ENCODE measurements around the gene ATP1B3.
"Not testable (repeated sequence)": the region's sequence is repeated elsewhere in the genome, so short reads cannot be mapped to it uniquely, and the experiment has no call there.

ATP1B3 gene
- total RNA-seq: 43.7 to 349 (median 62.9) reads per million in 9 experiments

DNA sequence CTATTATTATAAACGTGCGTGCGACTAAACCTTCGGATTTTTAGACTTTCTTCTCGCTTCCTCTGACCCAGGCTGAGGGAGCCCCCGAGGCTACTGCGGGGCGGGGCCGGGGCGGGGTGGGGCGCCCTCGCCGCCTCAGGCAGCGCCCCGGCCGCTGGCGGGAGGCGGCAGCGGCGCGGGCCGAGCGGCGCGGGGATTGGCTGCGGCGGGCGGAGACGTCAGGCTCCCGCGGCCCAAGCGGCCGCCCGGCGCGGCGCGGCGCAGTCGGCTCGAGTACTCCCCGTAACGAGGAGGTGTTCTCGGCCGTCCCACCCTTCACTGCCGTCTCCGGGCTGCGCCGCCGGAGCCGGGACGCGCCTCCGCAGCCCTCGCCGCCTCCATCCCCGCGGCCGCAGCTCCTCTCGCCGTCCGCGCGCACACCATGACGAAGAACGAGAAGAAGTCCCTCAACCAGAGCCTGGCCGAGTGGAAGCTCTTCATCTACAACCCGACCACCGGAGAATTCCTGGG lies at the start of gene ATP1B3:
Gene ATP1B3, plus strand, starts transcription at position 263 of the 510 bp plus-strand sequence. Its CDS starts 159 bp downstream, at position 422.
- Mint-ChIP-seq H3K27ac (peak within 1 kb of the TSS; percentile 89 to 97), H3K36me3 (ENCODE audit: insufficient read depth) (peaks cover 15% of the 10 kb centered on the region), H3K4me1 (ENCODE audit: low read depth in 2 of 2) (peaks cover 19 to 33% of the 10 kb centered on the region in 2 donors)

DNA sequence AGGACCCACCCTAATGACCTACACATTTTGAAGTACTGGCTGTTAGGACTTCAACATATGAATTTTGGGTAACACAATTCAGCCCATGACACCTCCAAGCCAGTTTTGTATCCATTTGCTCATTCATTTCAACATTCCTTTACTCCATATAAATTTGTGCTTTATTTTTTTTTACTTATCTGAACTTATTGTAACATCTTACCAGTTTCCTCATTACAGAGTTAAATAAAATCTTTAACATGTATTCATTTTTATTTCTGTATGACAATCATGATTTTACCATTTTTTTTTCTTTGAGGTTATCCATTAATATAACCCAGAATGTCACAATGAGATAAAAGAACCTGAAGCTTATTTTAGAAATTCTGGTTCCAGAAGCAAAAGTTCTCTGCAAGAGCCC lies 48.0 kb upstream of the ATP1B3 start:
- Mint-ChIP-seq H3K27me3 (peaks cover 0 to 8% of the 10 kb centered on the region in 2 donors), H3K9me3 (no peaks in the 10 kb centered on the region), H3K27ac (no peak overlapping the region), H3K36me3 (ENCODE audit: insufficient read depth) (no peaks in the 10 kb centered on the region), H3K4me3 (no peak overlapping the region), H3K4me1 (ENCODE audit: low read depth in 2 of 2) (no peaks in the 10 kb centered on the region)
- DNase-seq (no peak), ATAC-seq (replicated peaks) (no peak)

More for the DNA sequence above, at the start of gene ATP1B3:
- no peaks in the 10 kb centered on the region for H3K9me3 Mint-ChIP-seq
- peak; percentile 74 for ATAC-seq (replicated peaks)
- DNase-seq: peak; percentile 76 to 82 (median 77)
- H3K27me3 Mint-ChIP-seq: no peaks in the 10 kb centered on the region
- peak within 1 kb of the TSS; percentile 89 to 95 for H3K4me3 Mint-ChIP-seq

DNA sequence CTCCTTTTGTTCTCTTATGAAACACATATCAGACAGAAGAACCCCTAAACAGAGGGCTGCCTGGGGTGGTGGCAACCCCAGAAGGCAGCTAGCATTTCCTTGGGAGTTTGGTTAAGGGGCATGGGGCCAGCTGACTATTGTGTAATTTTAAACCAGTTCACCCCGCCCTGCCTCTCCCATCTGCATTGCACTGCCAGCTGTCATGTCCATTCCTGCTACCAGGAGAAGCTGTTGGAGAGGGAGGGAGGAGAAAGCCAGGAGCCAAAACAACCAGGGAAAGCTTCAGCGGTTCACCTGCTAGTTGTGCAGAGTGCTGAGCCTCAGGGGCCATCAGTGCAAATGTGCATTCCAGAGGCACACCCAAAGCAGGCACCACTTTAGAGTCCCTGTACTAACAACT lies 47.6 kb upstream of the ATP1B3 start:
- ATAC-seq (replicated peaks) (no peak), DNase-seq (no peak)
- no peaks in the 10 kb centered on the region for H3K4me1 Mint-ChIP-seq (ENCODE audit: low read depth in 2 of 2)
- H3K27ac Mint-ChIP-seq: no peak overlapping the region
- H3K36me3 Mint-ChIP-seq (ENCODE audit: insufficient read depth): no peaks in the 10 kb centered on the region
- no peaks in the 10 kb centered on the region for H3K9me3 Mint-ChIP-seq
- peaks cover 0 to 8% of the 10 kb centered on the region in 2 donors for H3K27me3 Mint-ChIP-seq
- H3K4me3 Mint-ChIP-seq: no peak overlapping the region

DNA sequence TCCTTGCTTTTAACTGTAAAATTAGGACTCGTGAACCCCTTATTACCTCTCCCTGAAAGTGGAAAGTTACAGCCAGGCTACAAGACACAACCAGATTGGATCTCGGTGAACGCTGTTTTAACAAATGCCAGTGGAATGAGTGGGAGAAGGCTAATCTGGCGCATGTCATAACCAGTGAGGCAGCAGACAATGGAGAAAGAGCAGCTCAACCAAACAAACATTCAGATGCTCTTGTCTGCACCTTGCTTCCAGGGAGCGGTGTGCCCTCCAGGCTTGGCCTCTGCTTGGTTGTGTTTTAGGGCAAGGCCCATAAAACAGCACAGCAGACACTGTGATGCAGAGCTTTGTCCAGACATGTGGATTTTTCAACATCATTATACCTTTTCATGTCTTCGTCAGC lies 45.9 kb upstream of the ATP1B3 start:
- H3K27me3 Mint-ChIP-seq: peaks cover 0 to 8% of the 10 kb centered on the region in 2 donors
- H3K27ac Mint-ChIP-seq: no peak overlapping the region
- DNase-seq (no peak), ATAC-seq (replicated peaks) (no peak)
- H3K9me3 Mint-ChIP-seq: no peaks in the 10 kb centered on the region
- no peaks in the 10 kb centered on the region for H3K4me1 Mint-ChIP-seq (ENCODE audit: low read depth in 2 of 2)
- no peaks in the 10 kb centered on the region for H3K36me3 Mint-ChIP-seq (ENCODE audit: insufficient read depth)
- no peak overlapping the region for H3K4me3 Mint-ChIP-seq

DNA sequence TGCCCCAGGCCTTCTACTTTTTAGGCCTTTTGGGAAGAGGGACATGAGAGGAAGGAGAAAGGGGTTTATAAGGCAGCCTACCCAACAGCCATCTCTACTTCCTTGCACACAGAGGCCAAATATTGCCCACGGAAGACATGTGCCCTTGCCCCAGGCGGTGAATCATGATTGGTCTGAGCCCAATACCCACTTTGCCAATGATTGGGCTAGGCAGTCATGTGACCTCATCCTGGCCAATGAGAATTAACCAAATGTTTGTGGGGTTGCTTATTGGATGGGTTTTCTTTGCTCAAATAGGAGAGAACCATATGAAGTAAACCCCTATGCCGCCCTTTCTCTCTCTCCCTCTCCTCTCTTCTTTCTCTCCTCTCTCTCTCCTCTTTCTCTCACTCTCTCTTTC lies 42.2 kb upstream of the ATP1B3 start:
- Mint-ChIP-seq H3K9me3 (no peaks in the 10 kb centered on the region), H3K36me3 (ENCODE audit: insufficient read depth) (no peaks in the 10 kb centered on the region), H3K4me1 (ENCODE audit: low read depth in 2 of 2) (no peaks in the 10 kb centered on the region), H3K27ac (no peak overlapping the region), H3K4me3 (no peak overlapping the region), H3K27me3 (no peaks in the 10 kb centered on the region)
- DNase-seq: no peak
- ATAC-seq (replicated peaks): no peak

DNA sequence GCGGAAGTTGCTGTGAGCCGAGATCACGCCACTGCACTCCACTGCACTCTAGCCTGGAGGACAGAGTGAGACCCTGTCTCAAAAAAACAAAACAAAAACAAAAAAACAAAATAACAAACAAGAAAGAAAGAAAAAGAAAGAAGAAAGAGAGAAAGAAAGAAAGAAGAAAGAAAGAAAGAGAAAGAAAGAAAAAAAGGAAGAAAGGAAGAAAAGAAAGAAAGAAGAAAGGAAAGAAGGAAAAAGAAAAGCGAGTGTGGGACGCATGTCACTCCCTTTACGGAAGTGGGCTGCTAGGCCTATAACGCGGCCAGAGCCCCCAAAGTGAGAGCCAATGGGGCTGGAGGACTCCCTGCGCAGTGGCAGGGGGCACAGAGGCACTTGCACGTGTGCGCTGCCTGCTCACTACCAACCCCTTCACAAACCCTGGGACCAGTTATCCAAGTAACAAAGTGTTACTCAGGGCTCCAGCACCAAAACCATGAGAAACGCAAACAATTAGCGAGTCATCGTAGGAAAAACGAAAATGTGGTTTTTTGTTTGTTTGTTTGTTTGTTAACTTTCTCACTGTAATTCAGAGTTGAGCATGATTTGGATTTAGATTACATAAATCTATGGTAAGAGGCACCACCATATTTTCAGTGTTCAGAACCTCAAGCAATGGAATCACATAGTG lies 40.8 kb upstream of the ATP1B3 start:
- no peak for ATAC-seq (replicated peaks)
- H3K27me3 Mint-ChIP-seq: peaks cover 0 to 2% of the 10 kb centered on the region in 2 donors
- no peak for DNase-seq
- H3K4me1 Mint-ChIP-seq (ENCODE audit: low read depth in 2 of 2): no peaks in the 10 kb centered on the region
- no peaks in the 10 kb centered on the region for H3K36me3 Mint-ChIP-seq (ENCODE audit: insufficient read depth)
- no peak overlapping the region for H3K4me3 Mint-ChIP-seq
- no peaks in the 10 kb centered on the region for H3K9me3 Mint-ChIP-seq
- H3K27ac Mint-ChIP-seq: no peak overlapping the region

DNA sequence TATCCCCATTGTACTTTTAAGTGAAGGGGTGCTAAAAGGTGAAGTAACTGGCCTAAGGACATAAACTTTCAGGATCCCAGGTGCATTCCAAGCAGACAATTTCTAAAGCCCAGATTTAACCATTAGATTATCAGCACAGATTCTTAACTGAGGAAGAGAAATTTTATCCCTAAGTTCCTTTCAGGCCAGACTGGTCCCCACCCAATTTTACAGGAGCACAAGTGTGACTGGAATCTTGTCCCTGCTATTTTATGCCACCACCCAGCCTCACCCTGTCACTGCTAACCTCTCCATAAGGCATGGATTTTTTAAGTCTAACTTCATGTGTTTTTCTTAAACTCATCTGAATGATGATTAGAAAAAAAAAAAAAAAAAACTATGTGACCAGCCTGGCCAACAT lies 37.1 kb upstream of the ATP1B3 start:
- Mint-ChIP-seq H3K4me3 (no peak overlapping the region), H3K9me3 (no peaks in the 10 kb centered on the region), H3K27me3 (peaks cover 0 to 10% of the 10 kb centered on the region in 2 donors), H3K27ac (no peak overlapping the region), H3K4me1 (ENCODE audit: low read depth in 2 of 2) (peaks cover 0 to 3% of the 10 kb centered on the region in 2 donors), H3K36me3 (ENCODE audit: insufficient read depth) (no peaks in the 10 kb centered on the region)
- no peak for ATAC-seq (replicated peaks)
- DNase-seq: no peak

DNA sequence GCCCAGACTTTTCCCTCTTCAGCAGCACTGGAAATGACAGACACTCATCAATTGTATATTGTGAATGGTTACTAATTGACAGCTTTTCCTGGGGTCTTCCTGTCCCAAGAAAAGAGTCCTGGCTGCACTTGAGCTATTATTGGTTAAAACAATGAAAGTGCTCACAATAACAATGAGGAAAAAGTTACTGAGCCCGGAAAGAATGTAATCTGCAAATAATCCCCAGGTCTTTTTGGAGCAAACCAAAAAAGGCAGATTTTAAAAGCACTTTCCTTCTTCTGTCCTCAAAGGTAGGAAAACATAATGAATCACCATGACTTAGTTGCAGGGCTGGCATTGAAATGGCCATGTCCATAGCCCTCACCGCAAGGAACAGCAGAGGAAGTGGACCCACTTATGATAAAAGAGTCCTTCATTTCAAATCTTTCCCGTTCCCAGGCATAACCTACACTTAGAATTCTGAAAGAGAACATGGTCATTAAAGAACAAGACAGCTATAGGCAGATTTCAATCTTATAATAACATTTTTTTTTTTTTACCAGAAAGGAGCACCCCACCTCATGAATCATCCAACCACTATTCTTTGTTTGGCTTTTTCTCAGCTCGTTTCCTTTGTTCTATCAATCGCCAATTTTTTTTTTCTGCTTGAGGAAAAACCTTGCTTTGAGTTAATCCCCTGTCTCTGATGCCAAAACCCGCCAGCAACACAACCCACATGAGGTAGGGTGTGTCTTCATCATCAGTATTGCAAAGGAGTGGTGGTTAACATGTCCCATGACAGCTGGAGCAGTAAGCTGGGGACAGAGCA lies 35.5 kb upstream of the ATP1B3 start:
- ATAC-seq (replicated peaks) (no peak), DNase-seq (no peak)
- H3K27ac Mint-ChIP-seq: no peak overlapping the region

DNA sequence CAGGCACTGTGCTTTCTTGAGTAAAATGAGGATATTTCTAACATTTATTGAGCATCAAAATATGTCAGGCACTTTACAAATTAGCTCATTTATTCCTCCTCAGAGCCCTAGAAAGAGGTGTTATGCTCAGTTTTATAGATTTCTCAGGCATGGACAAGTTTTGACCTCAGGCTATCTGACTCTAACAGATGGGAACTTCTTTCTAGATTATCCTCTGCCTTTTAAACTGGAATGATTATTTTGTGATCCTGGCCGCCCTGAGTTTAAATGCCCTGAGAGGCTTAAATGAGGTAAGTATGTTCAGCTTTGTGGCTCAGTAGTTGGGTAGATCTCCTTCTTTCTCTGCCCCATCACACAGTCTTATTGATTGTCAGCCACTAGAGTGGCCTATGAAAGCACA lies 32.3 kb upstream of the ATP1B3 start:
- H3K4me3 Mint-ChIP-seq: no peak overlapping the region
- no peaks in the 10 kb centered on the region for H3K36me3 Mint-ChIP-seq (ENCODE audit: insufficient read depth)
- H3K4me1 Mint-ChIP-seq (ENCODE audit: low read depth in 2 of 2): peaks cover 0 to 3% of the 10 kb centered on the region in 2 donors
- H3K27ac Mint-ChIP-seq: peak overlapping the region in 1 of 2 donors; percentile 59
- no peaks in the 10 kb centered on the region for H3K9me3 Mint-ChIP-seq
- peaks cover 0 to 10% of the 10 kb centered on the region in 2 donors for H3K27me3 Mint-ChIP-seq
- no peak for ATAC-seq (replicated peaks)
- DNase-seq: no peak

More for the DNA sequence above, 35.5 kb upstream of the ATP1B3 start:
- Mint-ChIP-seq H3K27me3 (peaks cover 0 to 10% of the 10 kb centered on the region in 2 donors), H3K4me1 (ENCODE audit: low read depth in 2 of 2) (peaks cover 0 to 3% of the 10 kb centered on the region in 2 donors), H3K9me3 (no peaks in the 10 kb centered on the region), H3K36me3 (ENCODE audit: insufficient read depth) (no peaks in the 10 kb centered on the region), H3K4me3 (no peak overlapping the region)

DNA sequence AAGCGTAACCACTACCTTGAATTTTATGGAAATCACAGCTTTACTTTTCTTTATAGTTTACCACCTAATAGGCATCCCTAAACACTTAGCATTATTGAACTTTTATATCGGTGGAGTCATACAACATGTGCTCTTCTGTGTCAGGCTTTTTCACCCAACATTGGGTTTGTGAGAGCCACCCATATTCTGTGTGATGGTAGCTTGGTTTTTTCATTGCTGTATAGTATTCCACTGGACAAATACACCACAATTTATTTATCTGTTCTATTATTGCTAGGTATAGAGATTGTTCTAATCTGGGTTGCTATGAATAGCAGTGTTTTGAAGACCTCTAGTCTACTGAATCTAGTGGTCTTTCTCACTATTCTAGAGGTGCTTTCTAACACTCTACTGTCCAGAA lies 31.6 kb upstream of the ATP1B3 start:
- no peaks in the 10 kb centered on the region for H3K9me3 Mint-ChIP-seq
- DNase-seq: no peak
- H3K27me3 Mint-ChIP-seq: peaks cover 0 to 10% of the 10 kb centered on the region in 2 donors
- H3K4me1 Mint-ChIP-seq (ENCODE audit: low read depth in 2 of 2): peaks cover 0 to 3% of the 10 kb centered on the region in 2 donors
- H3K36me3 Mint-ChIP-seq (ENCODE audit: insufficient read depth): no peaks in the 10 kb centered on the region
- no peak overlapping the region for H3K4me3 Mint-ChIP-seq
- peak overlapping the region in 1 of 2 donors; percentile 59 for H3K27ac Mint-ChIP-seq
- ATAC-seq (replicated peaks): no peak

DNA sequence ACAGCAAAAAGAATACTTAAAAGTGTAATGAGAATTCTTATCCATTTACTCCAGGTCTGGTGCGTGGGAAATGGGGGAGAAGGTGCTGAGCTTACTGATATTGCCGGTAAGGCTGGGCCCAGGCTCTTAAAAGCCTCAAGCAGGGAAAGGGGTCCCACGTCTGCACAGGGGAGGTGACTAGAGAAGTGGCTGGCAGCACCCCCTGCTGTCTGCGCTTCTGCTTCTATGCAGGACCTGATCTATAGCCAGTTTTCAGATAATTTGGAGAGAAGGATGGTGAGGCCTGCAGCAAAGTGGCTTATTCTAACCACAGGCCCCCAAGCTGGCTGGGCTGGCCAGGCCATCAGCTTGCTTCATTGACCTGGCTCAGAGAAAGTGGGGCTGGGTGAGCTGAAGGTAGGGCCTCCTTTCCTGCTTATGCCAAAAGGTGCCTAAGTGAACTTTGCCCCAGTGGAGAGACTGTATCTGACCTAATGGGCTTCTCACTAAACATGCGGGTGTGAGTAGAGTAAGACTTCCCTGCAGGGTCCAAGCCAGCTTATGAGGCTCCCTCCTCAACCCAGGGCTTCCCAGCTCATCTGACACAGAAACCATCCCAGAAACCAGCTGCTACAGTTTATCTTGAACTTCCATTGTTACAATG lies 30.9 kb upstream of the ATP1B3 start:
- ATAC-seq (replicated peaks) (peak; percentile 47), DNase-seq (peak in 1 of 3 experiments; percentile 10)
- H3K4me3 Mint-ChIP-seq: no peak overlapping the region
- H3K27me3 Mint-ChIP-seq: peaks cover 0 to 9% of the 10 kb centered on the region in 2 donors
- peak overlapping the region; percentile 20 to 26 for H3K27ac Mint-ChIP-seq
- H3K9me3 Mint-ChIP-seq: no peaks in the 10 kb centered on the region
- H3K4me1 Mint-ChIP-seq (ENCODE audit: low read depth in 2 of 2): peaks cover 0 to 3% of the 10 kb centered on the region in 2 donors
- no peaks in the 10 kb centered on the region for H3K36me3 Mint-ChIP-seq (ENCODE audit: insufficient read depth)

DNA sequence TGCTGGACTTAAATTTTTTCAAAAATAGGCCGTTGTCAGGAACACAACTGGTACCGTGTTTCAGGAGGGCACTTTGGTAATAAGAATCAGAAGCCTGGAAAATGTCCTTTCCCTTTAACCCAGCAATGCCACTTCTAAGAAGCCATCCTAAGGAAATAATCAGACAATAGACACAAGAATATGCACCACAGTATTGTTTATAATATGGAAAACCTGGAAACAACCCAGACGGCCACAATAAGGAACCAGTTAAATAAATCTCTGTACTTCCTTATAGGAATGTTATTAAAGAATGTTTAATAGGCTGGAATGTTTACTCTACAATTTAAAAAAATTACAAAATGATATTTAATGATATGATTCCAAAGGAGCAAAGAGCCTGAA lies 30.4 kb upstream of the ATP1B3 start:
- DNase-seq (no peak), ATAC-seq (replicated peaks) (no peak)
- Mint-ChIP-seq H3K4me1 (ENCODE audit: low read depth in 2 of 2) (peaks cover 0 to 3% of the 10 kb centered on the region in 2 donors), H3K4me3 (no peak overlapping the region), H3K27ac (no peak overlapping the region), H3K36me3 (ENCODE audit: insufficient read depth) (no peaks in the 10 kb centered on the region), H3K9me3 (no peaks in the 10 kb centered on the region), H3K27me3 (peaks cover 0 to 4% of the 10 kb centered on the region in 2 donors)

DNA sequence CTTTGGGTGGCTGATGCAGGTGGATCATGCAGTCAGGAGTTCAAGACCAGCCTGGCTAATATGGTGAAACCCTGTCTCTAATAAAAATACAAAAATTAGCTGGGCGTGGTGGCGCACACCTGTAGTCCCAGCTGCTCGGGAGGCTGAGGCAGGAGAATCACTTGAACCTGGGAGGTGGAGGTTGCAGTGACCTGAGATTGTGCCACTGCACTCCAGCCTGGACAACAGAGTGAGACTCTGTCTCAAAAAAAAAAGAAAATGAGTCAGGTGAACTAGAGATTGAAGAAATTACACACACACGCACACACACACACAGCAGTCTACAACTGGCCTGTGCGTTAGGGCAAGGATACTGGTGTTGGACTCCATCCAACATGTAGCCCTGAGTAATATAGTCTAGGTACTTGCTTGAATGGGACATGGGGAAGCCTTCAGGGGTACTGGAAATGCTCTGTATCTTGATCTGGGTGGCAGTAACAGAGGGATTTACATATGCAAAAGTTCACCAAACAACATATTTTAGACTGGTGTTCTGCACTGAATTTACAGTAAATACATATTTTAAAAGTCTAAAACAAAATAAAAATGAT lies 28.2 kb upstream of the ATP1B3 start:
- H3K27me3 Mint-ChIP-seq; ATAC-seq (replicated peaks); H3K36me3 Mint-ChIP-seq (ENCODE audit: insufficient read depth); H3K9me3 Mint-ChIP-seq; H3K4me3 Mint-ChIP-seq; H3K4me1 Mint-ChIP-seq (ENCODE audit: low read depth in 2 of 2); DNase-seq; H3K27ac Mint-ChIP-seq: not testable (repeated sequence)
